Lung (tissue), 12 donors: ENCODE results near the gene PDXP. TPM values are rescaled to one million over a fixed set of nuclear protein-coding genes. Genes with fewer than 3 reads are reported as not detected.

ENCODE experiments used
- ATAC-seq: fragments of 200-7000 bp; cut with Tn5 transposase; one replicate; pipeline ENCODE4 v1.9.1; 2020; ENCODE audit warnings: moderate number of reproducible peaks; ENCODE audit not compliant: insufficient read depth, low FRiP score
- DNase-seq, 3 donors: peaks; one replicate each; pipeline ENCODE4 v3.0.0-alpha.2; 2013 to 2017
- H3K27ac ChIP-seq, 2 donors: one replicate each; pipeline ENCODE4 v1.5.1; 2013; ENCODE audit warnings: mild to moderate bottlenecking in 2 of 2, moderate library complexity in 2 of 2, control low read depth in 1 of 2, inconsistent platforms in 1 of 2, low read depth in 1 of 2, low read length in 1 of 2
- H3K27me3 ChIP-seq, 3 donors: one replicate each; pipeline ENCODE4 v1.5.1; 2013; ENCODE audit warnings: low read length in 2 of 3; ENCODE audit not compliant: control insufficient read depth in 3 of 3, insufficient read depth in 3 of 3
- H3K36me3 ChIP-seq, 4 donors: one replicate each; pipeline ENCODE4 v1.5.1; 2013; ENCODE audit warnings: low read length in 4 of 4, mild to moderate bottlenecking in 1 of 4, moderate library complexity in 1 of 4; ENCODE audit not compliant: control insufficient read depth in 4 of 4, insufficient read depth in 4 of 4
- H3K4me1 ChIP-seq, 5 donors: one replicate each; pipeline ENCODE4 v1.5.1; 2013; ENCODE audit warnings: low read length in 5 of 5, mild to moderate bottlenecking in 2 of 5, moderate library complexity in 1 of 5; ENCODE audit not compliant: control insufficient read depth in 5 of 5, insufficient read depth in 5 of 5
- H3K4me3 ChIP-seq: one replicate; pipeline ENCODE4 v1.5.1; 2013; ENCODE audit warnings: mild to moderate bottlenecking, control low read depth, moderate library complexity
- H3K9ac ChIP-seq, 2 donors: one replicate each; pipeline ENCODE4 v1.5.1; 2013; ENCODE audit warnings: low read length in 2 of 2, control low read depth in 1 of 2; ENCODE audit not compliant: insufficient read depth in 1 of 2
- H3K9me3 ChIP-seq, 4 donors: one replicate each; pipeline ENCODE4 v1.5.1; 2013; ENCODE audit warnings: low read length in 3 of 4, mild to moderate bottlenecking in 1 of 4, moderate library complexity in 1 of 4; ENCODE audit not compliant: control insufficient read depth in 4 of 4, insufficient read depth in 3 of 4
- CTCF ChIP-seq: IDR thresholded peaks from 2 replicates; pipeline ENCODE4 v1.5.1; 2012; ENCODE audit warnings: mild to moderate bottlenecking; ENCODE audit errors: control extremely low read depth, extremely low read depth
- WGBS, 2 donors: extraction: QIAGEN DNeasy Blood & Tissue Kit; methylation state at CpG; one replicate each; pipeline ENCODE4 v1.1.7; 2013; 5-methylcytosine and 5-hydroxymethylcytosine counted together
- polyA plus RNA-seq, 2 donors: library from polyadenylated mRNA; stranded (reverse); fragments of 200-250 nt; gene quantifications; one replicate each; pipeline ENCODE4 v1.2.1, GENCODE V29; 2013
- total RNA-seq, 2 donors: library from RNA; depleted of rRNA in 1 of 2; stranded (reverse); fragments of >200 nt in 1 of 2; gene quantifications; one replicate each; pipeline ENCODE4 v1.2.1, GENCODE V29; 2014 to 2021
- donor health status: control.
- donor health status: control.
- donor health status: Bipolar disorder and iron deficiency.
- donor health status: healthy.
- donor health status: DM: yes; HTN: yes; CAD: no.

Gene PDXP
- total and polyA plus RNA-seq, 4 donors: 4.4 to 7.4 (median 6.5) TPM

DNA sequence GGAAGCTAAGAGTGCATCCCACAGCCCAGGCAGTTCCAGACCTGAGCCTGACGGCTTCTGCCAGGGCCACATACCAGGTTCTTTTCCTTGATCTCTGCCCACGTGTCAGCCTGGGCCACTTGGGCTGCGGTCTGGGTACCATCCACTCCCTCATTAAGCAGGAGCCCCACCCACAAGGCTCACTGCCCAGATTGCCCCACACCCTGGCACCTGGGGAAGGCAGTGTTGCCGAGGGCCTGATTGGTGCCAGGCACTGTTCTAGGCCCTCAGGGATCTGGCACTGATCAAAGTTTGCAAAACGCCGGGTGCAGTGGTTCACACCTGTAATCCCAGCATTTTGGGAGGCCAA, 34.5 kb upstream of the PDXP start:
- DNase-seq (no peak), ATAC-seq (no peak)
- peaks cover 2 to 46% (median 16%) of the 10 kb centered on the region in 4 donors for H3K36me3 ChIP-seq

GRCh38 chr22:37624876-37625275, 33.6 kb upstream of the PDXP start:
- ATAC-seq (no peak), DNase-seq (no peak)
- peaks cover 0 to 23% (median 10%) of the 10 kb centered on the region in 5 donors for H3K4me1 ChIP-seq
- no peak overlapping the region for H3K9ac ChIP-seq
- H3K9me3 ChIP-seq: no peaks in the 10 kb centered on the region
- peaks cover 2 to 46% (median 15%) of the 10 kb centered on the region in 4 donors for H3K36me3 ChIP-seq
- 91 to 92% methylated on average over 7 of the region's 7 CpGs for WGBS, 2 donors
- H3K27ac ChIP-seq: peak overlapping the region in 1 of 2 donors; percentile 3
- no peak overlapping the region for H3K4me3 ChIP-seq
- no peak for TF ChIP-seq CTCF
- H3K27me3 ChIP-seq: no peaks in the 10 kb centered on the region

More for the DNA sequence above, 34.5 kb upstream of the PDXP start:
- 68 to 84% methylated on average over 6 of the region's 6 CpGs for WGBS, 2 donors
- Histone ChIP-seq H3K27ac (no peak overlapping the region), H3K9ac (no peak overlapping the region), H3K4me3 (no peak overlapping the region), H3K4me1 (peaks cover 0 to 23% (median 10%) of the 10 kb centered on the region in 5 donors), H3K27me3 (no peaks in the 10 kb centered on the region), H3K9me3 (no peaks in the 10 kb centered on the region)
- TF ChIP-seq CTCF: no peak

- Histone ChIP-seq H3K27me3 (no peaks in the 10 kb centered on the region), H3K27ac (peak overlapping the region in 1 of 2 donors; percentile 77), H3K36me3 (peaks cover 5 to 45% (median 15%) of the 10 kb centered on the region in 4 donors), H3K4me1 (peaks cover 0 to 23% (median 10%) of the 10 kb centered on the region in 5 donors), H3K9ac (peak overlapping the region in 1 of 2 donors; percentile 13), H3K4me3 (no peak overlapping the region), H3K9me3 (no peaks in the 10 kb centered on the region)
- no peak for DNase-seq
- no peak for TF ChIP-seq CTCF
- no peak for ATAC-seq
- 81 to 89% methylated on average over 14 of the region's 14 CpGs for WGBS, 2 donors
Observed at GRCh38 chr22:37625737-37626136, 32.8 kb upstream of the PDXP start.

DNA sequence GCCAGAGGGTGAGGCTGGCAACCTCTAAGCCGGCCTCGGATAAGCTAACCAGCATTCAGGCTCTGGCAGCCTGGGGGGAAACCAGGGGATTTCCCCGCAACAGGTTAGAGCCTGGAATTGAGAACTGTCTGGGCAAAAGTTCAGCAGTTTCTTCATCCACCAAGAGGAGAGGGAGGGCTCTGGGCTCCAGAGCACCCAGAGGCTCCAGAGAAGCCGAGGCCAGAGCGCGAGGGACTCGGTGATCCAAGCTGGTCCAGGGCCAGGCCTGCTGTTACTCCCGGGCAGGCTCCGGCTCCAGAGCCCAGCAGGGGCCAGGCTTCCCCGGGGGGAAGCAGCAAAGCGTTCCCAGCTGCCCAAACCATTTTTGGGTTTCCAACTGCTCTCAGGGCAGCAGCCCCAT, 32.4 kb upstream of the PDXP start:
- Histone ChIP-seq H3K4me3 (no peak overlapping the region), H3K27ac (peak overlapping the region in 1 of 2 donors; percentile 77), H3K9me3 (no peaks in the 10 kb centered on the region), H3K27me3 (no peaks in the 10 kb centered on the region), H3K4me1 (peaks cover 0 to 23% (median 10%) of the 10 kb centered on the region in 5 donors), H3K36me3 (peaks cover 5 to 47% (median 17%) of the 10 kb centered on the region in 4 donors), H3K9ac (peak overlapping the region in 1 of 2 donors; percentile 32)
- TF ChIP-seq CTCF: no peak
- DNase-seq (peak in 1 of 3 donors; percentile 52), ATAC-seq (peak; percentile 44)
- WGBS, 2 donors: 61 to 72% methylated on average over 11 of the region's 11 CpGs
